OCI-LY7 (cell line): ENCODE data around the gene SDCBP2.

ENCODE experiments used
- EZH2phosphoT487 ChIP-seq: fragments of 200-600 bp; sonication (generic); IDR thresholded peaks from 2 replicates; pipeline ENCODE4 v1.6.1; 2018; ENCODE audit warnings: low read depth, borderline replicate concordance, mild to moderate bottlenecking, mixed run types, antibody characterized with exemption, low read length, moderate library complexity, mixed read lengths
- TF ChIP-seq, protein P1 (sequence below): fragments of 200-600 bp; sonication (generic); conservative IDR thresholded peaks from 2 replicates; pipeline ENCODE4 v1.5.1; 2014; ENCODE audit warnings: mild to moderate bottlenecking, antibody characterized with exemption, low read length, moderate library complexity, mixed read lengths

DNA sequence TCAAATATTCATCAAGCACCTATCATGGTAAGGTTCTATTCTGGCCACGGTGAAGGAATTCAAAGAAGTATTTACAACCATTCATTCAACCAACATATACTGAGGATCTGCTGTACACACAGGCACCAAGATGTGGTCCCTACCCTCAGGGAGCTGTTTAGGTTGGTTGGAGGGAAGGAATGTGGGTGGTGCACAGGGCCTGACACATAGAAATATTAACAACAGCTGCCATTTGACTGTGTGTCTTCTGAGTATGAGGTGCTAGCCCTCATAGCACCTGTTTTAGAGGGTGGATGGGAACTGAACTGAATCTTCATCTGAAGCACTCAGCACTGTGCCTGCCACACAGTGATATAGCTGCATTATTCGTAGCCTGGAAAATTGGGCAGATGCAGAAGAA is 55.6 kb downstream of the SDCBP2 start:
- TF ChIP-seq, protein P1, sequence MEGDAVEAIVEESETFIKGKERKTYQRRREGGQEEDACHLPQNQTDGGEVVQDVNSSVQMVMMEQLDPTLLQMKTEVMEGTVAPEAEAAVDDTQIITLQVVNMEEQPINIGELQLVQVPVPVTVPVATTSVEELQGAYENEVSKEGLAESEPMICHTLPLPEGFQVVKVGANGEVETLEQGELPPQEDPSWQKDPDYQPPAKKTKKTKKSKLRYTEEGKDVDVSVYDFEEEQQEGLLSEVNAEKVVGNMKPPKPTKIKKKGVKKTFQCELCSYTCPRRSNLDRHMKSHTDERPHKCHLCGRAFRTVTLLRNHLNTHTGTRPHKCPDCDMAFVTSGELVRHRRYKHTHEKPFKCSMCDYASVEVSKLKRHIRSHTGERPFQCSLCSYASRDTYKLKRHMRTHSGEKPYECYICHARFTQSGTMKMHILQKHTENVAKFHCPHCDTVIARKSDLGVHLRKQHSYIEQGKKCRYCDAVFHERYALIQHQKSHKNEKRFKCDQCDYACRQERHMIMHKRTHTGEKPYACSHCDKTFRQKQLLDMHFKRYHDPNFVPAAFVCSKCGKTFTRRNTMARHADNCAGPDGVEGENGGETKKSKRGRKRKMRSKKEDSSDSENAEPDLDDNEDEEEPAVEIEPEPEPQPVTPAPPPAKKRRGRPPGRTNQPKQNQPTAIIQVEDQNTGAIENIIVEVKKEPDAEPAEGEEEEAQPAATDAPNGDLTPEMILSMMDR, result no peak
- TF ChIP-seq EZH2phosphoT487, result no peak
